GM21825 (cell line): Measurements from ENCODE around the gene GUK1.
"Not testable (repeated sequence)": the region's sequence is repeated elsewhere in the genome, so short reads cannot be mapped to it uniquely, and the experiment has no call there.

Source experiments
- ATAC-seq: cut with Tn5 transposase; IDR thresholded peaks from one replicate; pipeline ENCODE4 v1.9.1; 2021; ENCODE audit warnings: mild to moderate bottlenecking, moderate library complexity; ENCODE audit not compliant: unreplicated experiment

GUK1 gene

DNA sequence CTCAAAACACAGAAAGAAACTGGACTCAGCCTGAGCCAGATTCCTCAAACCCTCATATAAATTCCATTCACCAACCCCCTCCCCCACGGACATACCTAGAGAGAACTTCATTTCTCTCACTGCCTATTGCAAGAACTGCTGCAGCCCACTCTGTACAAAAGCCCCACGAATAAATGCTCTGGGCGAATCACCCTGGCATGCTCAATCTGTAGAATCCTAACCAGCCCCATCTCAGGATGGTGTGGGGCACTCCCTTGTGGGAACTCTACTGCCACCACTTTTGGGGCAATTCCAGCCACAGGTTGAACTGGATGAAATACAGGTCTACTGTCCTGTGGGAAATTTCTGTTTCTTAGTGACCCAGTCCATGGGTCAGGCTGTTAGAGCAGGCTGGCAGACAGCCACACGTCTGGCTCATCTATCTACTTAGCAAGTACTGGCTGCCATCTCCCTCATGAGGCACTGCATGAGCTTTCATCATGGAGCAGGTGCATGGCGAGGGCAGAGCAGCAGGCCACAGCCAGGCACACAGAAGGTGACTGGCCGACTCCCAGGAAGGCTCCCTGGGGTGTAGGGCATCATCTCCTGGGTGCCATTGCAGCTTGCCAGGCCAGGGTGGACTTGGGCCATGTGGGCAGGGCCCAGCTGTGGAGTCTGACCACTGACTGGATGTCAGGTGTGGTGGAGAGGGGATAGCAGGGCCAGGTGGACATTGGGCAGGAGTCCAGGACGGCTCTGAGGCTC lies 35.4 kb upstream of the GUK1 start:
- no peak for ATAC-seq

DNA sequence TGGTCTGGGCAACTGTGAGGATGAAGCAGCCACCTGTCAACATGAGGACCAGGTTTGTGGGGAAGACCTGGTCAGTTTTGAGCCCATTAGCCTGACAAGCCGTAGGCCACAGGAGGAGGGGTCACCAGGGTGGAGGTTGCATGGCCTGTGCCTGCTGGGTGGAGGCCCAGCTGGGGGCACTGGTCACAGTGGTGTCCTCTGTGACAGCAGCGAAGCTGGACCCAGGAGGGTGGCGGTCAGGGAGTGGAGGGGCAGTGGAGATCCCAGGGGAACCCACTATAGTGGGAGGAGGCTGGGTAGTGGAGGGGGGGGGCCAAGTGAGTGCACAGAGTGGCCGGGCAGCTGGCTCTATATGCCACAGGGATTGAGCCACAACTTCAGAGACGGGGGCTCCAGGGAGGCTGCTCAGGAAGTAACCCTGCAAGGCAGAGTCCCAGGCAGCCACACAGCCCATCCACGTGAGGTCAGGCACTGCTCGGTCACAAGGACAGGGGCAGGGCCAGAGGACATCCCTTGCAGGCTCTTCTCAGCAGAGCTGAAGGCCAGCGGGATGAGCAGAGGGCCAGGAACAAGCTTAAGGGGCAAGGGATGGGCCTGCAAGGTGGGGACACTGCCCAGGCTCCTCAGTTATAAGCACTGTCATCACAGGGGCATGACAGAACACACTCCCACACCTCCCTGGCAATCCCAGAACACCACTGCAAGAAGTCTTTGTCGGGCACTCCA lies 34.6 kb upstream of the GUK1 start:
- ATAC-seq, result no peak

DNA sequence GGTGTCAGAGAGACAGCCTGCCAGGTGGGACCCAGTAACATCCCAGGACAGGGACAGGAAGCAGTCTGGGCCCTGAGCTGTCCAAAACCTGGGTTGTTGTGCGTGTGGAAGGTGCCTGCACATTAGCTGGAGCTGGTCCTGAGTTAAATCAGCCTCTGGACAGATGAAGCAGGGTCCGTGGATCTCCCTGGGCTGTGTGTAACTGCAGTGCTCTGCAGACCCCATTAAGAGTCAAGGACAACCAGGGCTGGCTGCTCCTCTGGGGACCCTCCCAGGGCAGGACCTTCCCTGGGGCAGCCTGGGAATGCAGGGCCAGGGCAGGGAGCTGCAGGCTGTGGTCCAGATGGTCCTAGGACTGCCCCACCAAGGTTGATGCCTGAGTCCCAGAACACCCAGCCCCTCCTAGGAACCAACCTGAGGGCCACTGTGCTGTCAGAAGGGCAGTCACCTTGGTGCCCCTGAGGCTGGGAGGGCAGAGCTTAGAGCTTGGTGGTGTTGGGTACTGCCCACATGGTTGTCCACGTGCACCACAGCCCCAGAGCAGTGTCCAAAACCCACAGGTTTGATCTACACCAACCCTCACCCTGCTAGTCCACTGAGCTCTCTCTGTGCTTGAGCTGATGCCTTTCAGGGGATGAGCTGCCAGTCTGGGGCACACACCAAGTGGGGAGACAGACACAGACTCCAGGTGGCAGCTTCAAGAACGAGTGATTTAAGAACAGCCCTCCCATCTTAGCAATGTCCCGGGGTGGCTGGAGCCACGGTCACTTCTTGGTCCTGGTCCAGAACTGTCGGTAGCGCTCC lies 33.9 kb upstream of the GUK1 start:
- no peak for ATAC-seq

DNA sequence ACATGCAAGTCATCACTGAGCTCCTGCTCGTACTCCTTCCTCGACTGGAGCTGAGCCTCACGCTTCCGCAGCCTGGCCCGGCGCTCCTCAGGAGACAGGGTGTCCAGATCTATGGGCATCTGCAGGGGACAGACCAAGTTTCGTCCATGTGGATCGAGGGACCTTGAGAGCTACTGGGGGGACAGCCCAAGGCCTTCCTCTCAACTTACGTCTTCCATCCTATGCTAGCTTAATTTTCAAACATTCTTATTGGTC lies 33.4 kb upstream of the GUK1 start:
- no peak for ATAC-seq

DNA sequence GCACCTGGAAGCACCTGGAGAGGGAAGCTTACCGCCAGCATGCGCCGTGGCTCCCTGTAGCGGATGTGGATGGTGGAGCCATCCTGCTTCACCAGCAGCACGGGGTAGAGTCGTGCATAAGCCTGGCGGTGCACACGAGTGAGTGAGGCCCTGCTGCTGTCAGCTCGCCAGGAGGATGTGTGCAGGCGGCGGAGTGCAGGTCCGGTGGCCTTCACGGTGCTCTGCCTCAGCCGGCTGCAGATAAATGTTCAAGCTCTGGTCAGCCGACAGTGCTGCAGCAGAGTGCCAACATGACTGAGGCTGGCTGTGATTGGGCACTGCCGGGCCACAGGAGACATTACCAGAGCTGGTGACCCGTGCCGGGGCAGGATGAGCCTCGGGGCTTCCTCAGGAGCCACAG lies 32.4 kb upstream of the GUK1 start:
- ATAC-seq, result no peak

DNA sequence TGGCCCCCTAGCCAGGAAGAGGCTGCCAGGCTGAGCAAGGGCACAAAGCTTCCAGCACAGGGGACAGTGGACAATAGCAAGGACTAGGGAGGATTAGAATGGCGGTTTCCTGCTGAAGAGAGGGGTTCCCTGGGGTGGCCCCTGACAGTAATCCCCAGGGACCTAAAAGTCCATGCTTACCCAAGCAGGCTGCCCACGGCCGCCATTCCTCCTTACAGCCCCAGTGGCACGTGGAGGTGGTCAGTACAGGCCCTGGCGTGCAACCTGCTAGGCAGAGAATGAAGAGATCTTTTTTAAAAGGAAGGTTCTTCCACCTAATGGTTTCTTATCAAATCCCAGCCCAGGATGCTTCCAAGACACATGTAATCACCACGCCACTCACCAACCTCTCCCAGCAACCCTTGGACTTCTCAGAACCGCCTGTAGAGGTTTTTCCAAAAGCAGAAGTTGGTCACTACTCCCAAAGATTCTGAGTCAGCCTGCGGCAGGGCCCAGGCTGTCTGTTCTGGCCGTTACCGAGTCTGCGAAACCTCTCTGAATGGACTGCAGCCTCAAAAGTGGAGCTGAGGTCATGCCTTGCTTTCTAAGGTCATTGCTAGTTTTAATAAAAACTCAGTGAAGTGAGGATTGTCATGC lies 31.9 kb upstream of the GUK1 start:
- ATAC-seq, result no peak

DNA sequence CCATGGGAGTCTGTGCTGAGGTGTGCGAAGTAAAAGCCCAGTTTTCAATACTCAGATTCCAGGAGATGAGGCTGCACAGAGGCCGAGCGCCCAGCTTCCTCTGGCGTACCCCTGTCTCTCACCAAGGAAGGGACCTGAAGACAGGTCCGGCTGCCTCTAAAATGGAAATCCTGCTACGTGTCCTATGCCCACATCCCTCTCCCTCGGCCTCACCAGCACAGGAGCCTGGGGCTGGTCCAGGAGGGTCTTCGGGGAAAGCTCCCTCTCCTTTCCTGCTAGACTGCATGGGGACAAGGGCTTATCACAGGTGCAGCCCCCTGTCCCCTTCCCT lies 31.4 kb upstream of the GUK1 start:
- ATAC-seq, result no peak

DNA sequence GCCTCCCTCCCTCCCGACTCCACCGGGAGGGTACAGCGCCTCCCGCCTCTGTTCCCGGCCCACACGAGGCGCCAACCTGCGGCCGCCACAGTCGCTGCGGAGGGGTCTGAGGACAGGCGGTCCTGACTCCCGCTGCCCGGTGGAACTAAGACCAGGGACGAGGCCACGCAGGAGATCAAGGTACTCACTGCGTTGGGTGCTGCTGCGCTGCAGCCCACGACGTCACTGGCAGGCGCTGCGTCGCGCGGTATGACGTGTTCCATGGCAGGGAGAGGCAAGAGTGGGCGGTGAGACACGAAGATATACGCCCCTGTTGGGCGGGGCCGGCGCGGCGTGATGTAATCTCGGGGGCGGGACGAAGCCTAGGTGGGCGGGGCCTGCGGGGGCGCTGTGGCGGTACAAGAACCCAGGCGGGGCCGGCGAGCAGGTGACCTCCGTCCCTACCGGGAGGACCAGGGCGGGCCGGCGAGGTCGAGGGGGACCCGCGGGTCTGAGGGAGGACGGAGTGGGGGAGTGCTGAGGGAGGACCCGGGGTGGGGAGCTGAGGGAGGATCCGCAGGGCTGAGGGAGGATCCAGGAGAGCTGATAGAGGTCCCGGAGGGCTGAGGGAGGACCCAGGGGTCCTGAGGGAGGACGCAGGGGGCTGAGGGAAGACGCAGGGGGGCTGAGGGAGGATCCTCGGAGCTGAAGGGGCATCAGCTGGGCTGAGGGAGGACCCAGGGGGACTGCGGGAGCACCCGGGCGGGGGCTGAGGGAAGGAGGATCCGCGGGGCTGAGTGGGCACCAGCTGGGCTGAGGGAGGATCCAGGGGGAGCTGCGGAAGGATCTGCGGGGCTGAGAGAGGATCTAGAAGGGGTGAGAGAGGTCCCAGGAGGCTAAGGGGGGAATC lies 30.8 kb upstream of the GUK1 start, which contains the start of gene MRPL55:
Gene MRPL55 (minus strand): TSS at position 227 of the 889 bp plus-strand sequence. CDS start 1,039 bp downstream, outside the sequence.
- ATAC-seq, result peak; percentile 85

DNA sequence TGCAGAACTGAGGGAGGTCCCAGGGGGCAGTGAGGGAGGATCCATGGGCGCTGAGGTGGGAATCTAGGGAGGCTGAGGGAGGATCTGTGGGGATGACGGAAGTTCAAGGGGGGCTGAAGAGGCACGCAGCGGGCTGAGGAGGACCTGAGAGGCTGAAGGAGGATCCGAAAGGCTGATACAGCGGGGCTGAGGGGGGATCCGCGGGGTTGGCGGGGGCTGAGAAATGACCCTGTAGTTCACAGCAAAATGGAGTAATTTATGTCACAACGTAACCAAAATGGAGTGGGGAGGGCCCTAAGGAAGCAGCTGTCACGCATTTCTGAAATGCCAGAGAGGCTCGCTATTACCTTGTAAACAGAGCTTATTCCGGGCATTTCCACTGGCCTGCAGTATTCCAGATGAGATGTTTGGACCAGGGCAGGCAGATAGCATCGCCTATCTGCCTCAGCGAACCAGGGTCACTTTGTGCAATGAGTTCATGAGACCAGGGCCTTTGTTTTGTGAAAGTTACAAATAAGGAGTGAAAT lies 30.1 kb upstream of the GUK1 start:
- ATAC-seq, result no peak

DNA sequence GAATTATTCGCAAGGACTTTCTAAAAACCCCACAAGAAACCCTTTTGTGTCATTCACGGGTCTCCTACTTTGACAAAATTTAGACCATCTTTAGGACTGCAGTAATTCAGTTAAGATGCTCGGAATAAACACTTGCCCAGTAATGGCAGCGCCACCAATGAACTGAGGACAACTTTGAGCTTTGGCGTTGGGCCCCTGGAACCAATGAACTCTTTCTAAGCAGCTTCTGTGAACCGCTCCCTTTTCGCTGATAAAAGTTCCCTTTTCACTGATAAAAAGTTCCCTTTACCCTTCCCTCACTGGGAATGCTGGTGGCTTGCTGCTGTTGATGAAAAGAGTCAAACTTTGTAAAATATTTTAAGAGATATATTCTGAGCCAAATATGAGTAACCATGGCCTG lies 29.5 kb upstream of the GUK1 start:
- no peak for ATAC-seq

DNA sequence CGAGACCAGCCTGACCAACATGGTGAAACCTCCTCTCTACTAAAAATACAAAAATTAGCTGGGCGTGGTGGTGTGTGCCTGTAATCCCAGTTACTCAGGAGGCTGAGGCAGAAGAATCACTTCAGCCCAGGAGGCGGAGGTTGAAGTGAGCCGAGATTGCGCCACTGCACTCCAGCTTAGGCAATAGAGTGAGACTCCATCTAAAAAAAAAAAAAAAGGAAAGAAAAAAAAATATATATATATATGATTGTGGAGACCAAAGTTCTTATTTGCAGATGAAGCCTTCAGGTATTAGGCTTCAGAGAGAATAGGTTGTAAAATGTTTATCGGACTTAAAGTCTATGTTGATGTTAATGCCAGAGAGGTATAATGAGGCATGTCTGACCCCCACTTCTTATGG lies 28.8 kb upstream of the GUK1 start:
- ATAC-seq, result not testable (repeated sequence)

DNA sequence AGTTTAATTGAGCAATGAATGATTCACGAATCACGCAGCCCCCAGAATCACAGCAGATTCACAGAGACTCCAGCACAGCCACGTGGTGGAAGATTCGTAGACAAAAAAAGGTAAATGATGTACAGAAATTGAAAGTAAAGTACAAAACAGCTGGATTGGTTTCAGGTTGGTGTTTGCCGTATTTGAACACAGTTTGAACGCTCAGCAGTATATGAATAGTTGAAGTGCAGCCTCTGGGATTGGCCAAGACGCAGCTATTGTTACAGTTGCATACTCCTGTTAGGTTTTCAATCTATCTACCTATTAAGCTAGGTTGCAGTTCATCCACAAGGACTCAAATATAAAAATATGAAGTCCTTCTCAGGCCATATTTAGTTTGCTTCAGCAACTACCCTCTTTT lies 27.9 kb upstream of the GUK1 start:
- ATAC-seq, result no peak

DNA sequence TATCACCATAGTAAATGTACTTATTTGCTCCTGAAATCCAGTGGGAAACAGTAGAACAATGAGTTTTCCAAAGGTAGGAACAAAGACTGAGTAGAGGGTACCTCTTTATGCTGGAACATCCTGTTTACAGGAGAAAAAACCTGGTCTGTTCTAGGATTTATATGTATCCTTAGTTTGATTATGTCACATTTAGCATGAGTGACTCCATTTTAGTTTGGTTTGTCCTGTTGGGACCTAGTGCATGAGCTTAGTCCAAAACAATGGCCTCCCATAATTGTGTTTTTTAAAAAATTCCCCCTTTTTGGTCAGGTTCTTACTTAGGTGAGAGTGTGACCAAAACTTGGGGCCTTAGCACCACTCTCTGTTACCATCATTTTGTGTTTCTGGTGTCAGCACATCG lies 27.5 kb upstream of the GUK1 start:
- ATAC-seq, result no peak

DNA sequence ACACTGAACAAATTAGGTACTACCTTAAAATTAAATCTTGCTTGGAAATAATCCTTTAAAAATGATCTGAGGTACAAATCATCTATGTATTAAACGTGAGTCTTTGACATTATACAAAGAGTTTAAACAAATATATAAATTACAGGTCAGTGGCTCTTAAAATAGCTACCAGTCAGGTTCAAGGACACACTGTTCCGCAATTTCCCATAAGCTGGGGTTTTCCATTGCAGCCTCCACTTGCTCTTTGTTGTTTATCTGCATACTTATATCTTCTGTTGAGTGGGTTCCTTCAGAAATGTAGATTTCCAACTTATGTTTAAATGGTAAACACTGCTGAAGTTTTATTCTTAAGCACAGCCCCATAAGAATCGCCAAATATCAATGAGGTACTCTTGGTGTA lies 25.3 kb upstream of the GUK1 start:
- ATAC-seq, result no peak

DNA sequence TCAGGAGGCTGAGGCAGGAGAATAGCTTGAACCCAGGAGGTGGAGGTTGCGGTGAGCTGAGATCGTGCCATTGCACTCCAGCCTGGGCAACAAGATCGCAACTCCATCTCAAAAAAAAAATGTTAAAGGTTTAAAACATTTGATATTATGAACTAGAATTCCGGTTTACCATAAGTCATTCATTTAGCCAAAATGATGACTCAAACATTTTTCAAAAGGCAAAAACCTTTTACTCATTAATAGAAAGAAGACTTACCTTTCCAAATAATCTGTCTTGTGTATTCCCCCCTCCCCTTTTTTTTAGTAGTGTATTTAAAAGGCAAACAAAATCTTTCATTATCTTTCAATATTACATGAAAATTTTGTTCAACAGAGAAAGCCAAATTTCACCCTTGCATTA lies 22.7 kb upstream of the GUK1 start:
- no peak for ATAC-seq

DNA sequence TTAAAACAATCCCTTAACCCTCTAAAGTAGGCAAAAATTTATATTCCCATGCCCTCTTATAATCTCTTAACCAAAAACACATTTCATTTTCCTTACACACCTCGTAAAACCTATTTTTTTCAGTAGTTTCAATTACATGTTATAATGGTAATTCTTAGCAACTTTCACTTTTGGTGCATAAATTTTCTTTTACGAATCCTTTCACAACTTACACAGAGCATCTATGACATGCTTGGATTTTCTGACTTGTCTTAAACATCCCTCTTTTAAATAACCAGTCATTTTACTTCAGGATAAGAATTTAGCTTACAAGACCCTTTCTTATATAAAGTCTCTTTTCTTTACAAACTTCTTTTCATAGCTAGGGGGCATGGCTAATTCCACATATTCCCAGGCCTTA lies 22.0 kb upstream of the GUK1 start:
- ATAC-seq, result no peak

DNA sequence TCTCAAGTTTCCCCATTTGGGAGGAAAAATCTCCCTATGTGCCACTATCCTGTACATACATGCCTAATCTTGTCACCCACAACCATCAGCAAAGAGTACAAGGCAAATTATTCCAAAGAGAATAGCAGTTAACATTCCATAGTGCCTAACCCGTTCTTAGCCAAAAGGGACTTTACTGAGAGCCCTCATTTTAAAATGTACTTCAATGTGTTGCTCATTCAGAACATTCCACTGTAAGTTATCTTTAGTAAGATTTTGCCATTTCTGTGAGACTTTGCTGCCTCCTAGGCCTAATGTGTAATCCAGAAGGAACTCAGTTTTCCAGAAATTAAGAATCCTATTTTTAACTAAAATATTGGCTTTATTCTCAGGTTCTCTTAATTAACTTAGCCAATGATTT lies 19.7 kb upstream of the GUK1 start:
- ATAC-seq, result no peak

DNA sequence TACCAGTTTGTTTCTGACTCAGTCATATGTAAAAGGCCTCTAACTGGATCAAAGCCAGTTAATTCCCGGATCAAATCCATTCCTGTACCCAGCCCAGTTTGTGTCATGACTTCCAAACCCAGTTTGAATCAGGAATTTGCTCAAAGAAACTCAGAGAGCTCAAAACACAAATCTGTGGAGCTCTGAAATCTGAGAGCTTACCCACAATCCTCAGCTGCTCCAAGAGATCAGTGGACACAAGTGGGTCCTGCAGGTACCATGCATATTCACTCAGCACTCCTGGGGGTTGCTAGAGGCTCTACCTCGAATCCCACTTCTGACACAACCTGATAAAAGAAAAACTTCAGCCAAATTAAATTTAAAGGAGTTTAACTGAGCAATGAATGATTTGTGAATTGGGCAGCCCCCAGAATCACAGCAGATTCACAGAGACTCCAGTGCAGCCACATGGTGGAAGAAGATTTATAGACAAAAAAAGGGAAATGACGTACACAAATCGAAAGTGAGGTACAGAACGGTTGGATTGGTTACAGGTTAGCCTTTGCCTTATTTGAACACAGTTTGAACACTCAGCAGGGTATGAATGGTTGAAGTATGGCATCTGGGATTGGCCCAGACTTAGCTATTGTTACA lies 19.1 kb upstream of the GUK1 start:
- no peak for ATAC-seq

DNA sequence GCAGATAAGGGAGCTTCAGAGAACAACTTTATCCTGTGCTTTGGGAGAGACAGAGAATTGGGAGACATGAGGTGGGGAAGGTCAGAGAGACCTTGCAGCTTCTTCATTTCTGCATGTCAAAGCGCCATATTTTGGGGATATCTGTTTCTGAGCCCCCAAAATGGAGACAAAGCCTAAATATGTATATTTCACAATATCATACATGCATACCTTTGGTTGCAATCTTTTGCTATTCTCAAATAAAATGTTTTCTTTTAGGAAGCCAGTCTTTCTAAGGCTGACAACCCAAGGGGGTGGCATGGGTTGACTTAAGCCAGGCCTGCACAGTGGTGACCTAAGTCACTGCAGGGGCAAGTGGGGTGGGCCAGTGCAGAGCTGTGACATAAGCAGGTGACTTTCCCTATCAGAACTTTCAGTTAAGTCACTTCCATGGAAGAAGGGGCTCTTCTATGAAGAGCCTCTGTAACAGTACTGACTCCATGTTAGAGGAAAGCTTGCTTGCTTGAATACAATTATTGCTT lies 17.1 kb upstream of the GUK1 start:
- ATAC-seq, result no peak

DNA sequence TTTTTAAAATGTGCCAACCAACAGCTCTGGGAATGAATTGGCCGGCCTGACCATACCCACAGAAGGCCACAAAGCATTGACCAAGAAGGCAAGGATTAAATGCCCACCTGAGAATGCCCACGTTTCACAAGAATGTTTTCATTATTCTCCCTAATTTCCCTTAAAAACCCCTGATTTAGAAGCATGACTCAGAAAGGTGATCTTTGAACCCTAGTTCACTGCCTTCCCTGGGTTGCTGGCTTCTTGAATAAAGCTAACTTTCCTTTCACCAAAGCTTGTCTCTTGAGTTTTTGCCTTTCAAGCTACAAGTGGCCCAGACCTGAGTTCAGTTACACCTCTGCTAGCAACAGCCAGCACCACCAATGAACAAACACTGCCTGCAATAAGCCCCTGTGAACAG lies 16.6 kb upstream of the GUK1 start:
- ATAC-seq, result no peak
